Measurements from ENCODE around the gene LPP.

Gene LPP

GRCh38 chr3:188295876-188296275 is 141.9 kb downstream of the LPP start:
- H4K20me1 ChIP-seq (ENCODE audit: low read depth, low read length): no peaks in the 10 kb centered on the region
- no peaks in the 10 kb centered on the region for H3K9me2 ChIP-seq (replicated peaks; ENCODE audit: insufficient read depth, low read length)
- no peak overlapping the region for H3K9ac ChIP-seq (ENCODE audit: low read length)
- peaks cover 3% of the 10 kb centered on the region; the same call in 1 of the 2 replicates for H3K36me3 ChIP-seq (ENCODE audit: low read length)
- H3F3A ChIP-seq (ENCODE audit: insufficient read depth): no peaks in the 10 kb centered on the region; the same call in 1 of the 2 replicates
- H3K27ac ChIP-seq (ENCODE audit: low read depth, low read length): no peak overlapping the region
- H2AFZ ChIP-seq (ENCODE audit: low read depth, low read length, severe bottlenecking): no peak overlapping the region
- H3K27me3 ChIP-seq (ENCODE audit: low read length): no peaks in the 10 kb centered on the region
- no peak overlapping the region for H3K4me3 ChIP-seq (ENCODE audit: insufficient read depth, low read length, poor library complexity, severe bottlenecking)
- H3K9me3 ChIP-seq (ENCODE audit: insufficient read depth, low read length): no peaks in the 10 kb centered on the region
- no peak overlapping the region for H3K4me2 ChIP-seq (ENCODE audit: low read depth, low read length, poor library complexity, severe bottlenecking)
- H3K79me2 ChIP-seq (ENCODE audit: insufficient read depth, low read length): no peaks in the 10 kb centered on the region
- TF ChIP-seq CTCF (IDR thresholded peaks at IDR 0.05; ENCODE audit: insufficient read depth, low read length, poor library complexity, severe bottlenecking): no peak
- TF ChIP-seq EZH2phosphoT487 (conservative IDR thresholded peaks at IDR 0.05; ENCODE audit: low read length): no peak

- Histone ChIP-seq H3K79me2 (ENCODE audit: insufficient read depth, low read length) (no peaks in the 10 kb centered on the region), H3F3A (ENCODE audit: insufficient read depth) (no peaks in the 10 kb centered on the region; the same call in 1 of the 2 replicates), H3K27ac (ENCODE audit: low read depth, low read length) (no peak overlapping the region), H3K27me3 (ENCODE audit: low read length) (no peaks in the 10 kb centered on the region), H2AFZ (ENCODE audit: low read depth, low read length, severe bottlenecking) (no peak overlapping the region), H3K4me2 (ENCODE audit: low read depth, low read length, poor library complexity, severe bottlenecking) (no peak overlapping the region), H3K9me3 (ENCODE audit: insufficient read depth, low read length) (no peaks in the 10 kb centered on the region), H3K9me2 (replicated peaks; ENCODE audit: insufficient read depth, low read length) (no peaks in the 10 kb centered on the region), H4K20me1 (ENCODE audit: low read depth, low read length) (no peaks in the 10 kb centered on the region), H3K9ac (ENCODE audit: low read length) (no peak overlapping the region), H3K36me3 (ENCODE audit: low read length) (peaks cover 3% of the 10 kb centered on the region; the same call in 1 of the 2 replicates), H3K4me3 (ENCODE audit: insufficient read depth, low read length, poor library complexity, severe bottlenecking) (no peak overlapping the region)
- TF ChIP-seq EZH2phosphoT487 (conservative IDR thresholded peaks at IDR 0.05; ENCODE audit: low read length): no peak
- TF ChIP-seq CTCF (IDR thresholded peaks at IDR 0.05; ENCODE audit: insufficient read depth, low read length, poor library complexity, severe bottlenecking): no peak
These were observed 143.0 kb downstream of the LPP start for GRCh38 chr3:188296761-188297612.

GRCh38 chr3:188298585-188298984 is 144.6 kb downstream of the LPP start:
- H3K79me2 ChIP-seq (ENCODE audit: insufficient read depth, low read length): no peaks in the 10 kb centered on the region
- no peak overlapping the region for H3K4me3 ChIP-seq (ENCODE audit: insufficient read depth, low read length, poor library complexity, severe bottlenecking)
- no peak overlapping the region for H3K4me2 ChIP-seq (ENCODE audit: low read depth, low read length, poor library complexity, severe bottlenecking)
- H3K27ac ChIP-seq (ENCODE audit: low read depth, low read length): no peak overlapping the region
- no peaks in the 10 kb centered on the region; the same call in 1 of the 2 replicates for H3F3A ChIP-seq (ENCODE audit: insufficient read depth)
- TF ChIP-seq CTCF (IDR thresholded peaks at IDR 0.05; ENCODE audit: insufficient read depth, low read length, poor library complexity, severe bottlenecking) (no peak), EZH2phosphoT487 (conservative IDR thresholded peaks at IDR 0.05; ENCODE audit: low read length) (no peak)
- H3K9me3 ChIP-seq (ENCODE audit: insufficient read depth, low read length): no peaks in the 10 kb centered on the region
- no peaks in the 10 kb centered on the region for H3K27me3 ChIP-seq (ENCODE audit: low read length)
- H2AFZ ChIP-seq (ENCODE audit: low read depth, low read length, severe bottlenecking): no peak overlapping the region
- H3K9ac ChIP-seq (ENCODE audit: low read length): no peak overlapping the region
- H3K9me2 ChIP-seq (replicated peaks; ENCODE audit: insufficient read depth, low read length): no peaks in the 10 kb centered on the region
- H4K20me1 ChIP-seq (ENCODE audit: low read depth, low read length): no peaks in the 10 kb centered on the region
- H3K36me3 ChIP-seq (ENCODE audit: low read length): peaks cover 3% of the 10 kb centered on the region; the same call in 1 of the 2 replicates

Data from SU-DHL-6 (cell line).